Measurements from ENCODE around the gene GPM6B. TPM values are rescaled to one million over a fixed set of nuclear protein-coding genes. Genes with fewer than 3 reads are reported as not detected.

The GPM6B gene
- total RNA-seq, 2 experiments from 2014 or later = not detected

Other genes with a start within 250 kb of the GPM6B start
- 10 to 100 TPM; 14.2 to 15.6 TPM for gene EGFL6, start 247.5 kb downstream of the GPM6B start, total RNA-seq
- 1 to 10 TPM; 3.8 to 4.1 TPM for gene TCEANC, start 164.0 kb downstream of the GPM6B start, total RNA-seq
- 10 to 100 TPM; 10.6 to 11.2 TPM for gene RAB9A, start 128.0 kb downstream of the GPM6B start, total RNA-seq
- 10 to 100 TPM; 21.6 to 23.2 TPM for gene TRAPPC2, start 82.5 kb downstream of the GPM6B start, total RNA-seq
- 10 to 100 TPM; 29.6 to 30.4 TPM for gene OFD1, start 82.3 kb downstream of the GPM6B start, total RNA-seq
- 10 to 100 TPM; 16.9 to 19.0 TPM for gene GEMIN8, start 212.8 kb upstream of the GPM6B start, total RNA-seq